ENCODE measurements around the gene IL6R.
"Not testable (repeated sequence)": the region's sequence is repeated elsewhere in the genome, so short reads cannot be mapped to it uniquely, and the experiment has no call there.

IL6R gene

GRCh38 chr1:154407198-154408091 lies 2.3 kb downstream of the IL6R start:
- no peak for FAIRE-seq

- no peak for FAIRE-seq
Observed at GRCh38 chr1:154408174-154408777, 3.1 kb downstream of the IL6R start.

- FAIRE-seq, result no peak
Observed at GRCh38 chr1:154410185-154410827, 5.2 kb downstream of the IL6R start.

GRCh38 chr1:154411525-154411924 lies 6.4 kb downstream of the IL6R start:
- FAIRE-seq, result no peak

GRCh38 chr1:154413177-154413783 lies 8.1 kb downstream of the IL6R start:
- no peak for FAIRE-seq

GRCh38 chr1:154414606-154415005 lies 9.5 kb downstream of the IL6R start:
- no peak for FAIRE-seq

- no peak for FAIRE-seq
Observed at GRCh38 chr1:154416471-154417337, 11.6 kb downstream of the IL6R start.

- no peak for FAIRE-seq
Observed at GRCh38 chr1:154417338-154417608, 12.1 kb downstream of the IL6R start.

- no peak for FAIRE-seq
Observed at GRCh38 chr1:154418062-154418921, 13.1 kb downstream of the IL6R start.

- no peak for FAIRE-seq
Observed at GRCh38 chr1:154418923-154419619, 13.9 kb downstream of the IL6R start.

- no peak for FAIRE-seq
Observed at GRCh38 chr1:154419620-154420571, 14.8 kb downstream of the IL6R start.

GRCh38 chr1:154420961-154421924 lies 16.1 kb downstream of the IL6R start:
- FAIRE-seq, result no peak

GRCh38 chr1:154422049-154422448 lies 16.9 kb downstream of the IL6R start:
- not testable (repeated sequence) for FAIRE-seq

- no peak for FAIRE-seq
Observed at GRCh38 chr1:154422521-154422920, 17.4 kb downstream of the IL6R start.

GRCh38 chr1:154423304-154423987 lies 18.3 kb downstream of the IL6R start:
- FAIRE-seq, result no peak

GRCh38 chr1:154423988-154424326 lies 18.8 kb downstream of the IL6R start:
- FAIRE-seq, result no peak

GRCh38 chr1:154425172-154425571 lies 20.0 kb downstream of the IL6R start:
- FAIRE-seq, result no peak
